ENCODE measurements around the gene DIS3L2. TPM values are rescaled to one million over a fixed set of nuclear protein-coding genes. Genes with fewer than 3 reads are reported as not detected.

The DIS3L2 gene
- total and polyA plus RNA-seq, 2 experiments from 2014 or later: 15.2 to 25.3 TPM

GRCh38 chr2:232319067-232319802 lies 357.7 kb downstream of the DIS3L2 start:
- 0 out of 2 replicates have a peak, but pooled peaks cover 3% of the 10 kb centered on the region for H3K9me2 ChIP-seq (ENCODE audit: insufficient read depth)
- H3K27me3 ChIP-seq (ENCODE audit: insufficient read depth): no peaks in the 10 kb centered on the region
- TF ChIP-seq ZNF331 (CRISPR knock-in tag; IDR thresholded peaks at IDR 0.05; ENCODE audit: low read depth) (no peak), EZH2phosphoT487 (IDR thresholded peaks at IDR 0.05; ENCODE audit: unreplicated experiment) (no peak), REST (IDR thresholded peaks at IDR 0.05; ENCODE audit: unreplicated experiment) (no peak), ETS1 (IDR thresholded peaks at IDR 0.05) (no peak), CTCF (conservative IDR thresholded peaks at IDR 0.05; ENCODE audit: low read depth in 2 of 2) (no peak), EZH2 (IDR thresholded peaks at IDR 0.05; ENCODE audit: low read depth, unreplicated experiment) (no peak), ZNF114 (CRISPR knock-in tag; IDR thresholded peaks at IDR 0.05) (no peak), CREB1 (CRISPR knock-in tag; IDR thresholded peaks at IDR 0.05; ENCODE audit: low read depth) (no peak), NANOG (IDR thresholded peaks at IDR 0.05; ENCODE audit: borderline replicate concordance) (no peak), POLR2AphosphoS5 (IDR thresholded peaks at IDR 0.05; ENCODE audit: low read depth) (no peak), ZNF462 (CRISPR knock-in tag; IDR thresholded peaks at IDR 0.05) (no peak), STAT1 (IDR thresholded peaks at IDR 0.05; ENCODE audit: unreplicated experiment) (no peak), JUNB (IDR thresholded peaks at IDR 0.05; ENCODE audit: unreplicated experiment) (no peak)
- Mint-ChIP-seq H3K4me3 (no peak overlapping the region), H3K36me3 (ENCODE audit: low read depth) (peaks cover 4% of the 10 kb centered on the region; the same call in 2 of the 3 replicates), H3K27me3 (ENCODE audit: insufficient read depth, low read depth, poor library complexity) (peaks cover 12% of the 10 kb centered on the region), H3K27ac (no peak overlapping the region), H3K4me1 (peaks cover 6% of the 10 kb centered on the region; the same call in 2 of the 3 replicates), H3K9me3 (peaks cover 4% of the 10 kb centered on the region; the same call in 1 of the 3 replicates)
- H2AFZ ChIP-seq: no peak overlapping the region
- no peak for DNase-seq (ENCODE audit: low spot score)
- no peak overlapping the region for H3K27ac ChIP-seq (ENCODE audit: low read depth)
- H4K20me1 ChIP-seq (replicated peaks; ENCODE audit: insufficient read depth): no peaks in the 10 kb centered on the region
- H3K79me2 ChIP-seq (replicated peaks; ENCODE audit: insufficient read depth): no peaks in the 10 kb centered on the region
- H3F3A ChIP-seq (replicated peaks; ENCODE audit: low read depth): no peaks in the 10 kb centered on the region
- H3K36me3 ChIP-seq (ENCODE audit: insufficient read depth): no peaks in the 10 kb centered on the region
- no peak overlapping the region for H3K4me2 ChIP-seq
- no peak for ATAC-seq
- H3K4me1 ChIP-seq (ENCODE audit: insufficient read depth): no peaks in the 10 kb centered on the region
- H3K4me3 ChIP-seq: no peak overlapping the region
